B cell (primary cell): Measurements from ENCODE around the gene ZNF366. TPM values are rescaled to one million over a fixed set of nuclear protein-coding genes. Genes with fewer than 3 reads are reported as not detected.

ENCODE experiments used
- ATAC-seq: fragments of 200-7000 bp; cut with Tn5 transposase; one replicate; pipeline ENCODE4 v1.10.0; 2021; ENCODE audit warnings: low read depth, mild to moderate bottlenecking, moderate number of reproducible peaks, moderate library complexity
- CTCF ChIA-PET: fragments of 350-600 bp; sonication (Branson Sonifier 250); formaldehyde crosslinking; loops from one replicate; lab custom pipeline; 2021; ENCODE audit warnings: antibody characterized with exemption, inconsistent platforms; lab: Charles Lee
- POLR2A ChIA-PET: fragments of 350-600 bp; sonication (Branson Sonifier 250); formaldehyde crosslinking; loops from one replicate; lab custom pipeline; 2021; ENCODE audit warnings: antibody characterized with exemption; lab: Charles Lee
- DNase-seq: peaks from one replicate; pipeline ENCODE4 v3.0.0; 2013
- H2AFZ ChIP-seq: 2 replicates; pipeline ENCODE4 v1.6.1; 2012; ENCODE audit warnings: mild to moderate bottlenecking, low read depth, low read length; ENCODE audit not compliant: insufficient read depth, poor library complexity, severe bottlenecking
- H3K27ac ChIP-seq, 2 donors: 1 replicate in 1 of 2; 2 replicates in 1 of 2; pipeline ENCODE4 v1.5.1; 2012 to 2013; ENCODE audit warnings: low read length in 2 of 2, mild to moderate bottlenecking in 2 of 2, moderate library complexity in 1 of 2
- H3K27me3 ChIP-seq, 4 experiments: fragments of 200-600 bp in 1 of 4; sonication (generic) in 1 of 4; replicated peaks in 1 of 4; 1 replicate in 2 of 4; 2 replicates in 2 of 4; pipeline versions ENCODE4 v1.6.1 to v1.7.0; 2013 to 2016; ENCODE audit warnings: low read length in 3 of 4, mild to moderate bottlenecking in 2 of 4, mixed read lengths in 1 of 4, moderate library complexity in 1 of 4; ENCODE audit not compliant: insufficient read depth in 4 of 4, control insufficient read depth in 3 of 4; ENCODE audit errors: control extremely low read depth in 1 of 4
- H3K36me3 ChIP-seq, 2 experiments: replicated peaks in 1 of 2; 1 replicate in 1 of 2; 2 replicates in 1 of 2; pipeline versions ENCODE4 v1.6.1 to v1.7.1; 2013; ENCODE audit warnings: low read length in 1 of 2; ENCODE audit not compliant: insufficient read depth in 2 of 2, control insufficient read depth in 1 of 2; ENCODE audit errors: control extremely low read depth in 1 of 2, extremely low read depth in 1 of 2
- H3K4me1 ChIP-seq, 2 donors: fragments of 200-600 bp in 1 of 2; sonication (generic) in 1 of 2; 1 replicate in 1 of 2; 2 replicates in 1 of 2; pipeline versions ENCODE4 v1.5.1 to v1.6.1; 2013 to 2017; ENCODE audit warnings: low read length in 2 of 2; ENCODE audit not compliant: control insufficient read depth in 2 of 2, insufficient read depth in 2 of 2
- H3K4me2 ChIP-seq: replicated peaks from 2 replicates; pipeline ENCODE3; 2012; ENCODE audit warnings: mild to moderate bottlenecking, low read depth, low read length; ENCODE audit not compliant: poor library complexity, severe bottlenecking
- H3K4me3 ChIP-seq, 5 experiments: fragments of 200-600 bp in 1 of 5; sonication (generic) in 1 of 5; 1 replicate in 3 of 5; 2 replicates in 2 of 5; pipeline versions ENCODE4 v1.5.1 to v1.7.0; 2011 to 2016; ENCODE audit warnings: low read length in 4 of 5, mild to moderate bottlenecking in 4 of 5, low read depth in 2 of 5, control low read depth in 1 of 5, moderate library complexity in 1 of 5; ENCODE audit not compliant: insufficient read depth in 1 of 5; ENCODE audit errors: control extremely low read depth in 1 of 5, extremely low read depth in 1 of 5
- H3K79me2 ChIP-seq: fragments of 200-600 bp; sonication (generic); one replicate; pipeline ENCODE4 v1.6.0; 2016; ENCODE audit warnings: low read length; ENCODE audit not compliant: control insufficient read depth, insufficient read depth
- H3K9ac ChIP-seq: fragments of 200-600 bp; sonication (generic); 2 replicates; pipeline ENCODE4 v1.6.1; 2017; ENCODE audit warnings: mild to moderate bottlenecking, low read length, moderate library complexity
- H3K9me3 ChIP-seq, 3 donors: one replicate each; pipeline versions ENCODE4 v1.6.1 to v1.7.1; 2013; ENCODE audit warnings: low read length in 2 of 3; ENCODE audit not compliant: control insufficient read depth in 2 of 3, insufficient read depth in 1 of 3; ENCODE audit errors: control extremely low read depth in 1 of 3
- H4K20me1 ChIP-seq: 2 replicates; pipeline ENCODE4 v1.6.0; 2012; ENCODE audit warnings: mild to moderate bottlenecking, low read length; ENCODE audit not compliant: insufficient read depth, control insufficient read depth, poor library complexity, severe bottlenecking
- H3K27ac Mint-ChIP-seq: one replicate; pipeline ENCODE4 v1.8.0; 2021; ENCODE audit warnings: mixed read lengths
- H3K27me3 Mint-ChIP-seq: one replicate; pipeline ENCODE4 v1.8.0; 2021; ENCODE audit warnings: mixed read lengths
- H3K4me1 Mint-ChIP-seq: one replicate; pipeline ENCODE4 v1.8.0; 2021; ENCODE audit warnings: mixed read lengths
- H3K4me3 Mint-ChIP-seq: one replicate; pipeline ENCODE4 v1.8.0; 2021; ENCODE audit warnings: mixed read lengths
- H3K9me3 Mint-ChIP-seq: one replicate; pipeline ENCODE4 v1.8.0; 2022; ENCODE audit warnings: mixed read lengths; ENCODE audit not compliant: insufficient read depth
- EZH2 ChIP-seq: IDR thresholded peaks from 2 replicates; pipeline ENCODE4 v1.6.1; 2012; ENCODE audit warnings: borderline replicate concordance, low read depth, mild to moderate bottlenecking, moderate library complexity, low read length; ENCODE audit not compliant: insufficient read depth, poor library complexity, severe bottlenecking
- WGBS: methylation state at CpG from one replicate; pipeline ENCODE4 v1.1.5; 2013; ENCODE audit warnings: missing lambda C conversion rate; ENCODE audit not compliant: insufficient coverage; 5-methylcytosine and 5-hydroxymethylcytosine counted together
- intact Hi-C: fragments of 100-400 bp; cut with micrococcal nuclease; formaldehyde crosslinking; loops from one replicate; pipeline ENCODE4 v1.10.0; 2022
- polyA plus RNA-seq: library from polyadenylated mRNA; depleted of rRNA; stranded (reverse); fragments of >200 nt; gene quantifications from 2 replicates; pipeline ENCODE4 v1.2.3, GENCODE V29; 2012
- total RNA-seq, 2 donors: library from RNA; stranded (reverse); fragments of 120-200 nt in 1 of 2; gene quantifications; 1 replicate in 1 of 2; 2 replicates in 1 of 2; pipeline versions ENCODE4 v1.2.3 to v1.2.4, GENCODE V29; 2013 to 2022
- TF ChIP-seq, protein P1 (sequence below): fragments of 200-600 bp; IDR thresholded peaks from one replicate; pipeline ENCODE4 v1.8.0; 2022; ENCODE audit warnings: antibody characterized with exemption, mild to moderate bottlenecking

ZNF366 gene
- total and polyA plus RNA-seq, 2 donors (not counting 1 experiment from before 2014, with no cell fraction given): 0.03 TPM; not detected in 1

DNA sequence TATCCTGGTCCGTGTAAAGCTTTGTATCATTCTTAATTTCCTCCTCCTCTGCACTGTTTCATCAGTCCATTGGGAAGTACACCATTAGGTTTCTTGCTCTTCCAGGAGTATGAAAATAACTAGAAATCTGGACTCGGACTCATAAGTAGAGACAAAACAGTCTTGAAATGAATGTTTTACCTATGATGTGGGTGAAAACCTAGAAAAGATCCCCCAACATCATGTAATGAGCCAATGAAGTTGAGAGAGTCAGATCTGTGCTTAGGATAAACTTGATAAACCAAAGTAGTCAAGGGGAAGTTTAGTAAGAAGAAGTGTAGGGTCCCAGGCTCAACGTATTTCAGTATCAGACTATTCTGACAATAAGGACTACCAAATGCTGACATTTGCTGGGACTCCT lies 25.2 kb downstream of the ZNF366 start:
- Mint-ChIP-seq H3K4me3 (no peak overlapping the region), H3K27ac (no peak overlapping the region), H3K9me3 (no peaks in the 10 kb centered on the region), H3K4me1 (no peaks in the 10 kb centered on the region), H3K27me3 (peaks cover 8% of the 10 kb centered on the region)
- ChIA-PET POLR2A (no interaction called here), CTCF (no interaction called here)
- intact Hi-C loops: no loop called here
- WGBS: 100% methylated on average over 2 of the region's 3 CpGs
- H3K27ac ChIP-seq: no peak overlapping the region
- DNase-seq (no peak), ATAC-seq (no peak)
- no peak overlapping the region for H2AFZ ChIP-seq
- H4K20me1 ChIP-seq: no peaks in the 10 kb centered on the region
- H3K9me3 ChIP-seq: no peaks in the 10 kb centered on the region
- H3K4me1 ChIP-seq: no peaks in the 10 kb centered on the region
- TF ChIP-seq, protein P1, sequence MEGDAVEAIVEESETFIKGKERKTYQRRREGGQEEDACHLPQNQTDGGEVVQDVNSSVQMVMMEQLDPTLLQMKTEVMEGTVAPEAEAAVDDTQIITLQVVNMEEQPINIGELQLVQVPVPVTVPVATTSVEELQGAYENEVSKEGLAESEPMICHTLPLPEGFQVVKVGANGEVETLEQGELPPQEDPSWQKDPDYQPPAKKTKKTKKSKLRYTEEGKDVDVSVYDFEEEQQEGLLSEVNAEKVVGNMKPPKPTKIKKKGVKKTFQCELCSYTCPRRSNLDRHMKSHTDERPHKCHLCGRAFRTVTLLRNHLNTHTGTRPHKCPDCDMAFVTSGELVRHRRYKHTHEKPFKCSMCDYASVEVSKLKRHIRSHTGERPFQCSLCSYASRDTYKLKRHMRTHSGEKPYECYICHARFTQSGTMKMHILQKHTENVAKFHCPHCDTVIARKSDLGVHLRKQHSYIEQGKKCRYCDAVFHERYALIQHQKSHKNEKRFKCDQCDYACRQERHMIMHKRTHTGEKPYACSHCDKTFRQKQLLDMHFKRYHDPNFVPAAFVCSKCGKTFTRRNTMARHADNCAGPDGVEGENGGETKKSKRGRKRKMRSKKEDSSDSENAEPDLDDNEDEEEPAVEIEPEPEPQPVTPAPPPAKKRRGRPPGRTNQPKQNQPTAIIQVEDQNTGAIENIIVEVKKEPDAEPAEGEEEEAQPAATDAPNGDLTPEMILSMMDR: no peak
- no peak for TF ChIP-seq EZH2
- peaks cover 0 to 3% (median 0%) of the 10 kb centered on the region in 4 experiments for H3K27me3 ChIP-seq
- H3K4me3 ChIP-seq: no peak overlapping the region
- H3K4me2 ChIP-seq: no peak overlapping the region
- no peaks in the 10 kb centered on the region for H3K36me3 ChIP-seq
- no peak overlapping the region for H3K9ac ChIP-seq
- H3K79me2 ChIP-seq: no peaks in the 10 kb centered on the region

DNA sequence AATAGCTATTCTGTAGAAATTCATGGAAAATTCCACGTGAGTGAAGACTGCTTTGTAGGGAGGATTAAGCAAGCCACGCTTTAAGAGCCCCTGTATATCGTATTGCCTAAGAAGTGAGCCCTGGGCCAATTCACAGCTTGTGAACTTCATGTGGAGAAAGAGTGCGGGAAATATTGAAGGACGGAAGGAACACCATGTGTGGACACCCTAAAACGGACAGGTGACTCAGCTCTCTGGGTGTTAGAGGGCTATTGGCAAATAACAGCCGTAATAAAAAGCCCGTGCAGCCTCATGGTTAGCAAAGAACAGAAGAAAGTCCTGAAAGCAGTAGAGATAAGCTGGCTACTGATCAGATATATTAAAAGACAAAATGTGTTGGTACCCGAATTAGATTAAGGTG lies 26.4 kb downstream of the ZNF366 start:
- POLR2A ChIA-PET: no interaction called here
- no peak for TF ChIP-seq EZH2
- H4K20me1 ChIP-seq: no peaks in the 10 kb centered on the region
- H3K27ac ChIP-seq: no peak overlapping the region
- no peaks in the 10 kb centered on the region for H3K9me3 Mint-ChIP-seq
- H3K27ac Mint-ChIP-seq: no peak overlapping the region
- H3K9ac ChIP-seq: no peak overlapping the region
- peaks cover 10% of the 10 kb centered on the region for H3K27me3 Mint-ChIP-seq
- peaks cover 0 to 3% (median 0%) of the 10 kb centered on the region in 4 experiments for H3K27me3 ChIP-seq
- H3K4me3 Mint-ChIP-seq: no peak overlapping the region
- H3K36me3 ChIP-seq: no peaks in the 10 kb centered on the region
- H3K4me1 ChIP-seq: no peaks in the 10 kb centered on the region
- intact Hi-C loops: no loop called here
- H3K4me3 ChIP-seq: no peak overlapping the region
- H3K9me3 ChIP-seq: no peaks in the 10 kb centered on the region
- H2AFZ ChIP-seq: no peak overlapping the region
- WGBS: 99% methylated on average over 7 of the region's 9 CpGs
- DNase-seq (no peak), ATAC-seq (no peak)
- no peak overlapping the region for H3K4me2 ChIP-seq
- CTCF ChIA-PET: no interaction called here
- H3K4me1 Mint-ChIP-seq: no peaks in the 10 kb centered on the region
- H3K79me2 ChIP-seq: no peaks in the 10 kb centered on the region
